AG10803 (cell line): Measurements from ENCODE around the gene EID2.

ENCODE experiments used
- DNase-seq: peaks from one replicate; pipeline ENCODE4 v3.0.0; 2010; ENCODE audit warnings: low read depth
- H3K4me3 ChIP-seq: 2 replicates; pipeline ENCODE4 v1.5.1; 2011; ENCODE audit warnings: mild to moderate bottlenecking, low read length, control low read depth
- TF ChIP-seq, protein P1 (sequence below): conservative IDR thresholded peaks from 2 replicates; pipeline ENCODE4 v1.5.1; 2011; ENCODE audit warnings: mild to moderate bottlenecking, low read length, control low read depth, inconsistent platforms

The EID2 gene

DNA sequence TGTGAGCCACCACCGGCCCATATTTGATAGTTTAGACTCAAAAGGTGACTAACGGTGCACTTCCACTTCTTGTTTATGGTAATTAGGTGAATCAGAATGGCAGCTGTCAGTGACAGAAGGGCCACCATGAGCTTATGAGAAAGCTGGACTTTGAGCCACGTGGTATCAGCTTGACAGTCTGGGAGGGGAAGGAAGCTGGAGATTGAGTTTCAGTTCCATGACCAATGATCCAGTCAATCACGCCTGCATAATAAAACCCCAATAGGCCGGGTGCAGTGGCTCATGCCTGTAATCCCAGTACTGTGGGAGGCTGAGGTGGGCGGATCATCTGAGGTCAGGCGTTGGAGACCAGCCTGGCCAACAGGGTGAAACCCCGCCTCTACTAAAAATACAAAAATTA lies 15.5 kb downstream of the EID2 start:
- no peak for DNase-seq
- H3K4me3 ChIP-seq, result no peak overlapping the region
- TF ChIP-seq, protein P1, sequence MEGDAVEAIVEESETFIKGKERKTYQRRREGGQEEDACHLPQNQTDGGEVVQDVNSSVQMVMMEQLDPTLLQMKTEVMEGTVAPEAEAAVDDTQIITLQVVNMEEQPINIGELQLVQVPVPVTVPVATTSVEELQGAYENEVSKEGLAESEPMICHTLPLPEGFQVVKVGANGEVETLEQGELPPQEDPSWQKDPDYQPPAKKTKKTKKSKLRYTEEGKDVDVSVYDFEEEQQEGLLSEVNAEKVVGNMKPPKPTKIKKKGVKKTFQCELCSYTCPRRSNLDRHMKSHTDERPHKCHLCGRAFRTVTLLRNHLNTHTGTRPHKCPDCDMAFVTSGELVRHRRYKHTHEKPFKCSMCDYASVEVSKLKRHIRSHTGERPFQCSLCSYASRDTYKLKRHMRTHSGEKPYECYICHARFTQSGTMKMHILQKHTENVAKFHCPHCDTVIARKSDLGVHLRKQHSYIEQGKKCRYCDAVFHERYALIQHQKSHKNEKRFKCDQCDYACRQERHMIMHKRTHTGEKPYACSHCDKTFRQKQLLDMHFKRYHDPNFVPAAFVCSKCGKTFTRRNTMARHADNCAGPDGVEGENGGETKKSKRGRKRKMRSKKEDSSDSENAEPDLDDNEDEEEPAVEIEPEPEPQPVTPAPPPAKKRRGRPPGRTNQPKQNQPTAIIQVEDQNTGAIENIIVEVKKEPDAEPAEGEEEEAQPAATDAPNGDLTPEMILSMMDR, result no peak

DNA sequence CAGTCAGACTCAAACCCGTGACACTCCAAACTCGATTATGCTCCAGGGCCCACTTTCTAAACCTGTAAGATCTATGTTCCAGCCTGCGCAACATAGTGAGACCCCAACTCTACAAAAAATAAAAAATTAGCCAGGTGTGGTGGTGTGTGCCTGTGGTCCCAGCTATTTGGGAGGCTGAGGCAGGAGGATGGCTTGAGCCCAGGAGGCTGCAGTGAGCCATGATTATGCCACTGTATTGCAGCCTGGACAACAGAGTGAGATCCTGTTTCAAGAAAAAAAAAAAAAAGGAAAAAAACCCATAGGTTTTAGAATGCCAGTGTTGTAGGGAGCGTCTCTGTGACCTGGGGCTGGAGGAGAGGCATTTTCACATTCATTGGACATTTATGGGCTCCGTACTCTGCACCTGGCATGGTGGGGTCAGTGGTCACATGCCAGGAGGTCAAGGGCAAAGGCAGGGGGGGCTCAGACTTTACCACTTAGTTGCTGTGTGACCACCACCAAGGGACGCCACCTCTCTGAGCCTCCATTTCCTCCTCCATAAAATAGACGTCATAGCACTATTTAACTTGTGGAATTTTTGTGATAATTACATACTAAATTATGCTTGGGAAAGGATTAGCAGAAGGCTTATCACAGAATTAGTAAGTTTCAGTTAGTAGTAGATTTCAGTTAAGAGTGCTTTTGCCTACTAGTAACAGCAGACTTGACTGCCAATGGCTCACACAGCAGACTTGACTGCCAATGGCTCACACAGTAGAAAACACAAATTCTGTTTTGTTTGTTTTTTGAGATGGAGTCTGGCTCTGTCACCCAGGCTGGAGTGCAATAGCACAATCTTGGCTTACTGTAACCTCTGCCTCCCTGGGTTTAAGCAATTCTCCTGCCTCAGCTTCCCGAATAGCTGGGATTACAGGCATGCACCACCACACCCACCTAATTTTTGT lies 19.1 kb downstream of the EID2 start:
- H3K4me3 ChIP-seq, result no peak overlapping the region
- no peak for DNase-seq
- TF ChIP-seq, protein P1, result no peak

DNA sequence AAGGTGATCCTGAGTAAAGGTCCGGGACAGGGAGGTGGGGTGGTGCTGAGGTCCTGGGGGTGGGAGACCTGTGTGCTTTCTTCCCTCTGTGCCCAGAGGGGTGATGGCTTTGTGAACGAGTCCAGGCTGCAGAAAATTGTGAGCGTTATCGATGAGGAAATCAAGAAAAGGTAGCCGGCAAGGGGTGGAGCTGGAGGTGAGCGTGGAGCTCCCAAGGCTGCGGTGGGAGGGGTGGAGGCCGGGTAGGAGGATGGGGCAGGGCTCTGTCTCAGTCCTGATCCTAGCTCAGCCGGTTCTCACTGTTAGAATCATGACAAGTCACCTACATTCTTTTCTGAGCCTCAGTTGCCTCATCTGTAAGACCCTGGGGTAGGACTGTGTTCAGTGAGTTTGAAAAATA lies 21.0 kb downstream of the EID2 start:
- DNase-seq, result no peak
- H3K4me3 ChIP-seq, result no peak overlapping the region
- TF ChIP-seq, protein P1, result no peak

DNA sequence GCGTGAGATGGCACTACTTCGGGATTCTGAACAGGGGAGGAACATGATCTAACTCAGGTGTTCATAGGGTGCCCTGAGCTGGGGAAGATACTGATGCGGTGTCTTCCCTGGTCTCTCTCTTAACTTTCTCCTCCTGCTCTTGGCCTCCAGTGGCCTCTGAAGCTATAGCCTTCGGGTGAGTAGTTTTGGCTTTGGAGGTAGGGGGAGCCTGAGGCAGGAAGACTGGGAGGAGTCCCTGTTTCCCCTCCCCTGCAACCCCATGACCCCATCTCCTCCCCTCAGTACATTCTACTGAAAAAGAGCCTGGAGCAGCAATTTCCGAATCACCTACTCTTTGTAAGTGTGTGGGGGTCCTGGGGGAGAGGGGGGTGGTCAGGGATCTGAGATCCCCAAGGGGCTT lies 21.5 kb downstream of the EID2 start:
- H3K4me3 ChIP-seq, result no peak overlapping the region
- TF ChIP-seq, protein P1, result no peak
- DNase-seq, result no peak

DNA sequence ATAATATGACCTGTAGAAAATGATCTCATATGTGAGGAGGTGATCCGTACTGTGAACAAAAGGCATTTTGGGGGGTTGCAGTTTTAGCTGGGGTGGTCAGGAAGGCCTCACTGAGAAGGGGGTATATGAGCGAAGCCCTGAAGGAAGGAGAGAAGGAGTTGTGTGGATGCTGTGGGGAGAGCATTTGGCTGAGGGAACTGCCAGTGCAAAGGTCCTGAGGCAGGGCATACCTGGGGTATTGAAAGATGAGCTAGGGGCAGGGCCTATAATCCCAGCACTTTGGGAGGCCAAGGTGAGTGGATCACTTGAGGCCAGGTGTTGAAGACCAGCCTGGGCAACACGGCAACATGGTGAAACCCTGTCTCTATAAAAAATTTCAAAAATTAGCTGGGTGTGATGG lies 22.5 kb downstream of the EID2 start:
- DNase-seq, result no peak

DNA sequence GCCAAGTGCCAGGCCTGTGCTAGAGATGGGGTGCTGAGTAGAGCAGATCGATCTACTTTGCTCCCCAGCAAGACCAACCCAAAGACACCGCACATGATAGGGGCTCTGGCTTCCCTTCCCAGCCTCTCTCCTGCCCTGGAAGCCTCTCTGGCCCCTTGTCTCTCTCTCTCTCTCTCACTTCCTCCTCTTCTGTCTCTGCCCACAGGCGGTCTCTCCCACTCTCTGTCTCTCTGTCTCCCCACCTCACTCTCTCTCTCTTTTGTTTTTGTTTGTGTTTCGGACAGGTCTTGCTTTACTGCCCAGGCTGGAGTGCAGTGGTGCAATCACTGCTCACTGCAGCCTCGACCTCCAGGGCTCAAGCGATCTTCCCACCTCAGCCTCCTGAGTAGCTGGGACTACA lies 23.7 kb downstream of the EID2 start:
- no peak for DNase-seq
- TF ChIP-seq, protein P1, result no peak

More for the DNA sequence above, 22.5 kb downstream of the EID2 start:
- TF ChIP-seq, protein P1, result no peak
- no peak overlapping the region for H3K4me3 ChIP-seq

More for the DNA sequence above, 23.7 kb downstream of the EID2 start:
- H3K4me3 ChIP-seq, result no peak overlapping the region
